Measurements from ENCODE around the gene ITGB8. TPM values are rescaled to one million over a fixed set of nuclear protein-coding genes. Genes with fewer than 3 reads are reported as not detected.

ITGB8 gene
- total RNA-seq, 3 donors from 2014 or later (not counting 1 experiment from before 2014, with no cell fraction given): 0.39 to 12.8 TPM; not detected in 1

GRCh38 chr7:20326342-20326741 is 4.4 kb upstream of the ITGB8 start:
- ATAC-seq (no peak), DNase-seq (no peak)
- Histone ChIP-seq H3K4me1 (ENCODE audit: control insufficient read depth, insufficient read depth, low read length) (peaks cover 18% of the 10 kb centered on the region), H3K27ac (ENCODE audit: low read length) (no peak overlapping the region), H3K27me3 (ENCODE audit: control insufficient read depth, insufficient read depth, low read length) (no peaks in the 10 kb centered on the region), H3K9me3 (ENCODE audit: control insufficient read depth, insufficient read depth, low read length) (no peaks in the 10 kb centered on the region), H3K36me3 (ENCODE audit: control insufficient read depth, insufficient read depth, low read length) (no peaks in the 10 kb centered on the region), H3K4me3 (ENCODE audit: low read length) (no peak overlapping the region)
- Mint-ChIP-seq H3K9me3 (no peaks in the 10 kb centered on the region), H3K4me1 (peaks cover 4 to 14% of the 10 kb centered on the region in 2 donors), H3K36me3 (no peaks in the 10 kb centered on the region), H3K27me3 (ENCODE audit: low read depth in 2 of 2) (peaks cover 12 to 18% of the 10 kb centered on the region in 2 donors), H3K27ac (no peak overlapping the region), H3K4me3 (no peak overlapping the region)
- no peak for TF ChIP-seq CTCF (IDR thresholded peaks at IDR 0.05)
- WGBS (ENCODE audit: insufficient coverage): 75% methylated on average over 4 of the region's 4 CpGs
- intact Hi-C loops (cut with micrococcal nuclease): no loop called here

- H3K4me3 ChIP-seq (ENCODE audit: low read length): no peak overlapping the region
- no peaks in the 10 kb centered on the region for H3K36me3 ChIP-seq (ENCODE audit: control insufficient read depth, insufficient read depth, low read length)
- H3K4me1 ChIP-seq (ENCODE audit: control insufficient read depth, insufficient read depth, low read length): peaks cover 23% of the 10 kb centered on the region
- H3K27ac ChIP-seq (ENCODE audit: low read length): no peak overlapping the region
- DNase-seq (no peak), ATAC-seq (no peak)
- no peak overlapping the region for H3K4me3 Mint-ChIP-seq
- no peaks in the 10 kb centered on the region for H3K9me3 ChIP-seq (ENCODE audit: control insufficient read depth, insufficient read depth, low read length)
- intact Hi-C loops (cut with micrococcal nuclease): no loop called here
- peaks cover 4% of the 10 kb centered on the region for H3K27me3 ChIP-seq (ENCODE audit: control insufficient read depth, insufficient read depth, low read length)
- no peak for TF ChIP-seq CTCF (IDR thresholded peaks at IDR 0.05)
- no peaks in the 10 kb centered on the region for H3K36me3 Mint-ChIP-seq
- no peak overlapping the region for H3K27ac Mint-ChIP-seq
- WGBS (ENCODE audit: insufficient coverage): 80% methylated on average over 1 of the region's 1 CpG
- H3K4me1 Mint-ChIP-seq: peaks cover 4 to 15% of the 10 kb centered on the region in 2 donors
- peaks cover 16 to 23% of the 10 kb centered on the region in 2 donors for H3K27me3 Mint-ChIP-seq (ENCODE audit: low read depth in 2 of 2)
- no peaks in the 10 kb centered on the region for H3K9me3 Mint-ChIP-seq
Measured at GRCh38 chr7:20327055-20327454, 3.6 kb upstream of the ITGB8 start.

GRCh38 chr7:20328027-20328426 is 2.7 kb upstream of the ITGB8 start:
- intact Hi-C loops (cut with micrococcal nuclease): no loop called here
- Histone ChIP-seq H3K27ac (ENCODE audit: low read length) (no peak overlapping the region), H3K4me1 (ENCODE audit: control insufficient read depth, insufficient read depth, low read length) (peaks cover 23% of the 10 kb centered on the region), H3K9me3 (ENCODE audit: control insufficient read depth, insufficient read depth, low read length) (no peaks in the 10 kb centered on the region), H3K27me3 (ENCODE audit: control insufficient read depth, insufficient read depth, low read length) (peaks cover 6% of the 10 kb centered on the region), H3K4me3 (ENCODE audit: low read length) (no peak overlapping the region), H3K36me3 (ENCODE audit: control insufficient read depth, insufficient read depth, low read length) (no peaks in the 10 kb centered on the region)
- ATAC-seq (no peak), DNase-seq (no peak)
- H3K27me3 Mint-ChIP-seq (ENCODE audit: low read depth in 2 of 2): peaks cover 20 to 29% of the 10 kb centered on the region in 2 donors
- no CpG with 5 or more reads among the region's 2 CpGs for WGBS (ENCODE audit: insufficient coverage)
- H3K36me3 Mint-ChIP-seq: no peaks in the 10 kb centered on the region
- no peak for TF ChIP-seq CTCF (IDR thresholded peaks at IDR 0.05)
- H3K27ac Mint-ChIP-seq: no peak overlapping the region
- no peak overlapping the region for H3K4me3 Mint-ChIP-seq
- H3K4me1 Mint-ChIP-seq: peaks cover 4 to 15% of the 10 kb centered on the region in 2 donors
- no peaks in the 10 kb centered on the region for H3K9me3 Mint-ChIP-seq

GRCh38 chr7:20328692-20329091 is 2.0 kb upstream of the ITGB8 start:
- ATAC-seq (no peak), DNase-seq (no peak)
- Histone ChIP-seq H3K9me3 (ENCODE audit: control insufficient read depth, insufficient read depth, low read length) (no peaks in the 10 kb centered on the region), H3K36me3 (ENCODE audit: control insufficient read depth, insufficient read depth, low read length) (no peaks in the 10 kb centered on the region), H3K27me3 (ENCODE audit: control insufficient read depth, insufficient read depth, low read length) (peaks cover 6% of the 10 kb centered on the region), H3K4me3 (ENCODE audit: low read length) (no peak overlapping the region), H3K27ac (ENCODE audit: low read length) (no peak overlapping the region), H3K4me1 (ENCODE audit: control insufficient read depth, insufficient read depth, low read length) (peaks cover 23% of the 10 kb centered on the region)
- TF ChIP-seq CTCF (IDR thresholded peaks at IDR 0.05): no peak
- Mint-ChIP-seq H3K36me3 (no peaks in the 10 kb centered on the region), H3K4me3 (no peak overlapping the region), H3K27me3 (ENCODE audit: low read depth in 2 of 2) (peaks cover 20 to 29% of the 10 kb centered on the region in 2 donors), H3K27ac (no peak overlapping the region), H3K4me1 (peaks cover 4 to 15% of the 10 kb centered on the region in 2 donors), H3K9me3 (no peaks in the 10 kb centered on the region)
- intact Hi-C loops (cut with micrococcal nuclease): no loop called here
- WGBS (ENCODE audit: insufficient coverage): no CpG with 5 or more reads among the region's 1 CpG
